Measurements from ENCODE around the gene MTFR1L. TPM values are rescaled to one million over a fixed set of nuclear protein-coding genes. Genes with fewer than 3 reads are reported as not detected.

Gene MTFR1L
- total and polyA plus RNA-seq, 7 donors = 26.1 to 150 (median 106) TPM

GRCh38 chr1:25809283-25809926 is 10.3 kb upstream of the MTFR1L start:
- intact Hi-C loops (cut with DNase I) = no loop called here
- DNase-seq = no peak
- TF ChIP-seq POLR2A (IDR thresholded peaks at IDR 0.05) (no peak), CTCF (IDR thresholded peaks at IDR 0.05) (no peak), EP300 (IDR thresholded peaks at IDR 0.05) (no peak), POLR2AphosphoS5 (IDR thresholded peaks at IDR 0.05) (no peak)
- H3K9me3 ChIP-seq = no peaks in the 10 kb centered on the region
- H3K27me3 ChIP-seq = no peaks in the 10 kb centered on the region
- H3K27ac ChIP-seq = no peak overlapping the region
- WGBS, 2 donors = 71 to 82% methylated on average over 18 of the region's 18 CpGs
- peaks cover 11 to 76% (median 41%) of the 10 kb centered on the region in 4 donors for H3K36me3 ChIP-seq
- no peak overlapping the region for H3K4me3 ChIP-seq
- peaks cover 0 to 39% (median 27%) of the 10 kb centered on the region in 4 donors for H3K4me1 ChIP-seq

- peaks cover 0 to 34% (median 24%) of the 10 kb centered on the region in 4 donors for H3K4me1 ChIP-seq
- H3K4me3 ChIP-seq = no peak overlapping the region
- H3K9me3 ChIP-seq = no peaks in the 10 kb centered on the region
- WGBS, 2 donors = 87 to 94% methylated on average over 7 of the region's 7 CpGs
- DNase-seq = no peak
- TF ChIP-seq CTCF (IDR thresholded peaks at IDR 0.05) (no peak), EP300 (IDR thresholded peaks at IDR 0.05) (no peak), POLR2A (IDR thresholded peaks at IDR 0.05) (no peak), POLR2AphosphoS5 (IDR thresholded peaks at IDR 0.05) (no peak)
- H3K36me3 ChIP-seq = peaks cover 12 to 79% (median 44%) of the 10 kb centered on the region in 4 donors
- no peaks in the 10 kb centered on the region for H3K27me3 ChIP-seq
- intact Hi-C loops (cut with DNase I) = loop anchor here (10.0 kb wide), 1 partner anchor 565 kb away; the partner anchor contains the start of gene RSRP1
- peak overlapping the region in 2 of 4 donors; percentile 6 for H3K27ac ChIP-seq
Measured at GRCh38 chr1:25809929-25810328, 9.8 kb upstream of the MTFR1L start.

GRCh38 chr1:25810341-25811299 is 9.1 kb upstream of the MTFR1L start:
- H3K27ac ChIP-seq = peak overlapping the region in 3 of 4 donors; percentile 6 to 24 (median 6)
- TF ChIP-seq CTCF (IDR thresholded peaks at IDR 0.05) (peak; percentile 83 to 93 (median 92)), EP300 (IDR thresholded peaks at IDR 0.05) (no peak)
- peaks cover 12 to 78% (median 42%) of the 10 kb centered on the region in 4 donors for H3K36me3 ChIP-seq
- WGBS, 2 donors = 37 to 38% methylated on average over 21 of the region's 21 CpGs
- intact Hi-C loops (cut with DNase I) = loop anchor here (10.0 kb wide), 1 partner anchor 566 kb away; the partner anchor contains the start of gene RSRP1
- peak; percentile 82 for DNase-seq
- peaks cover 0 to 27% (median 19%) of the 10 kb centered on the region in 4 donors for H3K4me1 ChIP-seq
- H3K27me3 ChIP-seq = no peaks in the 10 kb centered on the region
- H3K4me3 ChIP-seq = no peak overlapping the region
- no peaks in the 10 kb centered on the region for H3K9me3 ChIP-seq

GRCh38 chr1:25811384-25812082 is 8.2 kb upstream of the MTFR1L start:
- Histone ChIP-seq H3K9me3 (no peaks in the 10 kb centered on the region), H3K36me3 (peaks cover 12 to 85% (median 45%) of the 10 kb centered on the region in 4 donors), H3K27me3 (no peaks in the 10 kb centered on the region), H3K27ac (no peak overlapping the region), H3K4me1 (peaks cover 0 to 17% (median 10%) of the 10 kb centered on the region in 4 donors), H3K4me3 (no peak overlapping the region)
- DNase-seq = peak; percentile 62
- intact Hi-C loops (cut with DNase I) = loop anchor here (10.0 kb wide), 1 partner anchor 567 kb away; the partner anchor contains the start of gene RSRP1
- WGBS, 2 donors = 92 to 94% methylated on average over 13 of the region's 13 CpGs
- TF ChIP-seq EP300 (IDR thresholded peaks at IDR 0.05) (no peak), POLR2AphosphoS5 (IDR thresholded peaks at IDR 0.05) (no peak), CTCF (IDR thresholded peaks at IDR 0.05) (no peak), POLR2A (IDR thresholded peaks at IDR 0.05) (no peak)
